GM10847 (cell line): Measurements from ENCODE around the gene PGBD4.

Source experiments
- POLR2A ChIP-seq: IDR thresholded peaks from 2 replicates; pipeline ENCODE4 v1.6.1; 2011; ENCODE audit not compliant: insufficient read length; ENCODE audit errors: extremely low read depth

The PGBD4 gene

GRCh38 chr15:34147371-34148140 is 45.7 kb downstream of the PGBD4 start:
- no peak for TF ChIP-seq POLR2A

DNA sequence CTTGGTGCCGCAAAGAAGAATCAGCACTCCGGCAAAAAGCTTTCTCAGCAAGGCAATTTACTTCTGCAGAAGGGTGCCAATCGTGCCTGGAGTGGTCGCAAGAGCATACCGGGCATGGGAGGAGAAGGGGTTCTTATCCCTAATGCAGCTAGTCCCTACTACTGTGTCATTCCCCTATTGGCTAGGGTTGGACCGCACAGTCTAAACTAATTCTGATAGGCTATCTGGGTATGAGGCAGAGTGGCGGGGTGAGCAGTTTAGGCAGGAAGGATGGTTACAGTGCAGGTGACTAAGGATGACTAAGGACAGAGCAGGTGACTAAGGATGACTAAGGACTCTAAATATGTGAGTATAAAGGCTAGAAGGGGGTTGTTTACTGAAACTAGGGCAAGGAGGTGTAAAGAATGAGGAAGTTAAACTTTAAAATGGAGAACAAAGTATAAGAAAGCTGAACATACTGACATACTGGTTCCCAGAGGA is 52.9 kb downstream of the PGBD4 start:
- no peak for TF ChIP-seq POLR2A

DNA sequence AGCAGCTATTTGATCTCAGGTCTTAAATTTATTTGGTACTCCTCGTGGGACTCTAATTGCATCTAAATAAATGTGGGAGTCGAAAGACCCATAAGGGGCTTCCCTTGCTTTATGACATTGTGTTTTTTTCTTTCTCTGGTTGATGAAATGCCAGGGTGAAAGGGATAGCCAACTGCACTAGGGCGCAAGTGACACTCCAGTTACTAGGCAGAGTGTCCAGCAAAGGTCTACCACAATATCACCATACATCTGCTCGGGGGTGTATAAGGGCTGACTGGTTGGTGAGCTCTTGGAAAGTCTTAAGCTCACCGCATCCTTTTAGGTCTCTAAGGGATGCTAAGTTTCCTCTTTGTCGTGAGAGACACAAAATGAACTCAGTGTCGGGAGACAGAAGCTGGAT is 54.0 kb downstream of the PGBD4 start:
- no peak for TF ChIP-seq POLR2A
